Measurements from ENCODE around the gene STMN3.

- TF ChIP-seq CTCF (conservative IDR thresholded peaks at IDR 0.05) (no peak), ZFX (IDR thresholded peaks at IDR 0.05) (no peak)
Observed at GRCh38 chr20:63645218-63645617, 8.0 kb downstream of the STMN3 start.
